HFFc6 (cell line): ENCODE results near the gene CCL25. TPM values are rescaled to one million over a fixed set of nuclear protein-coding genes. Genes with fewer than 3 reads are reported as not detected.
"Not testable (repeated sequence)": the region's sequence is repeated elsewhere in the genome, so short reads cannot be mapped to it uniquely, and the experiment has no call there.

Experiments
- DNase-seq: peaks from one replicate; pipeline ENCODE4 v3.0.0-alpha.2; 2018
- H3K27ac Mint-ChIP-seq: 2 replicates; pipeline ENCODE4 v1.8.0; 2020; ENCODE audit warnings: mild to moderate bottlenecking, mixed read lengths
- H3K27me3 Mint-ChIP-seq: 2 replicates; pipeline ENCODE4 v1.8.0; 2021; ENCODE audit warnings: mild to moderate bottlenecking, moderate library complexity, mixed read lengths; ENCODE audit not compliant: insufficient read depth
- H3K36me3 Mint-ChIP-seq: 2 replicates; pipeline ENCODE4 v1.8.0; 2021; ENCODE audit warnings: low read depth, mixed read lengths
- H3K4me1 Mint-ChIP-seq: 2 replicates; pipeline ENCODE4 v1.8.0; 2020; ENCODE audit warnings: low read depth, mixed read lengths
- H3K4me3 Mint-ChIP-seq: 2 replicates; pipeline ENCODE4 v1.8.0; 2020; ENCODE audit warnings: mild to moderate bottlenecking, moderate library complexity, mixed read lengths
- H3K9me3 Mint-ChIP-seq: 2 replicates; pipeline ENCODE4 v1.8.0; 2020; ENCODE audit warnings: mild to moderate bottlenecking, mixed read lengths
- total RNA-seq, 6 experiments: library from RNA; stranded (reverse); fragmentation: NEBNext Ultra II Directional; extraction: Animal tissue kit (Norgen Biotek cat#: 25700); gene quantifications; 2 replicates in 1 of 6; 3 replicates in 5 of 6; pipeline ENCODE4 v1.2.3, GENCODE V29; 2021
- TF ChIP-seq, protein P1 (sequence below): fragments of 200-600 bp; sonication (generic); IDR thresholded peaks from 2 replicates; pipeline ENCODE4 v1.5.0; 2021; ENCODE audit warnings: antibody characterized with exemption, mild to moderate bottlenecking

Gene CCL25
- total RNA-seq, 6 experiments from 2014 or later = not detected

DNA sequence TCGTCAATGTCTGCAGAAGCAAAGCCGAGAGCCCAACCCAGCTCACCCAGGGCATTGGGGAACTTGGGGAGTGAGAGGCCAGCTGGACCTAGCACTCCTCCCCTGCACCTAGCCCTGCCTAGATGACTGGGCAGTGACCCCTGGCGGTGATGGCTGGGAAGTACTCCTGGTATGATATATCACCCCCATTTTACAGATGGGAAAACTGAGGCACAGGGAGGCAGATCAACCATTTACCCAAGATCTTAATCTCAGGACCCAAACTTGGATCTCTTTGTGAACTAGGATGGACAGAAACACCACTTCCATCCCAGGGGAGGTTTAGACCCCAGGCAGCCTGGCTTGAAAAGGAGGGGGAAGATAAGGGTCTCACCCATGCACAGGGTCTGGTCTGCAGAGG, 43.5 kb downstream of the CCL25 start:
- no peak overlapping the region for H3K27ac Mint-ChIP-seq
- H3K4me3 Mint-ChIP-seq = no peak overlapping the region
- TF ChIP-seq, protein P1, sequence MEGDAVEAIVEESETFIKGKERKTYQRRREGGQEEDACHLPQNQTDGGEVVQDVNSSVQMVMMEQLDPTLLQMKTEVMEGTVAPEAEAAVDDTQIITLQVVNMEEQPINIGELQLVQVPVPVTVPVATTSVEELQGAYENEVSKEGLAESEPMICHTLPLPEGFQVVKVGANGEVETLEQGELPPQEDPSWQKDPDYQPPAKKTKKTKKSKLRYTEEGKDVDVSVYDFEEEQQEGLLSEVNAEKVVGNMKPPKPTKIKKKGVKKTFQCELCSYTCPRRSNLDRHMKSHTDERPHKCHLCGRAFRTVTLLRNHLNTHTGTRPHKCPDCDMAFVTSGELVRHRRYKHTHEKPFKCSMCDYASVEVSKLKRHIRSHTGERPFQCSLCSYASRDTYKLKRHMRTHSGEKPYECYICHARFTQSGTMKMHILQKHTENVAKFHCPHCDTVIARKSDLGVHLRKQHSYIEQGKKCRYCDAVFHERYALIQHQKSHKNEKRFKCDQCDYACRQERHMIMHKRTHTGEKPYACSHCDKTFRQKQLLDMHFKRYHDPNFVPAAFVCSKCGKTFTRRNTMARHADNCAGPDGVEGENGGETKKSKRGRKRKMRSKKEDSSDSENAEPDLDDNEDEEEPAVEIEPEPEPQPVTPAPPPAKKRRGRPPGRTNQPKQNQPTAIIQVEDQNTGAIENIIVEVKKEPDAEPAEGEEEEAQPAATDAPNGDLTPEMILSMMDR = peak; percentile 46
- peaks cover 40% of the 10 kb centered on the region for H3K9me3 Mint-ChIP-seq
- H3K4me1 Mint-ChIP-seq = no peaks in the 10 kb centered on the region
- no peak for DNase-seq
- H3K36me3 Mint-ChIP-seq = no peaks in the 10 kb centered on the region
- peaks cover 8% of the 10 kb centered on the region for H3K27me3 Mint-ChIP-seq

DNA sequence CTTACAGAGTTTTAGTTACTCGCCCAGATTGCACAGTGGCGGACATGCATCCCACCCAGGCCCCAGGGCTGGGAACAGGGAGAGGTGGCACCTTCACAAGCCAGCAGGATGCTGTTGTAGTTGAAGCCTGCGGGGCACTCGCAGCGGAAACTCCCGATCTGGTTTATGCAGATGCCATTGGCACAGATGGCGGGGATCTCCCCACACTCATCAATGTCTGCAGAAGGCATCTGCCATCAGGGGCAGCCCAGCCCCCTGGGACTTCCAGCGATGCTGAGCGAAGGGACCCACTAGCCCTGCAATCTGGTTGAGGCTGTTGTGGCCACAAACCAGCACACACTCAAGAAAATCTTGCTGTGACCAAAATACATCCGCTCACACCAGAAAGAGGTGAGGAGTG, 44.6 kb downstream of the CCL25 start:
- TF ChIP-seq, protein P1 = no peak
- peaks cover 12% of the 10 kb centered on the region for H3K27me3 Mint-ChIP-seq
- H3K9me3 Mint-ChIP-seq = peaks cover 45% of the 10 kb centered on the region
- H3K4me3 Mint-ChIP-seq = no peak overlapping the region
- no peak for DNase-seq
- H3K27ac Mint-ChIP-seq = no peak overlapping the region
- H3K4me1 Mint-ChIP-seq = no peaks in the 10 kb centered on the region
- H3K36me3 Mint-ChIP-seq = no peaks in the 10 kb centered on the region

DNA sequence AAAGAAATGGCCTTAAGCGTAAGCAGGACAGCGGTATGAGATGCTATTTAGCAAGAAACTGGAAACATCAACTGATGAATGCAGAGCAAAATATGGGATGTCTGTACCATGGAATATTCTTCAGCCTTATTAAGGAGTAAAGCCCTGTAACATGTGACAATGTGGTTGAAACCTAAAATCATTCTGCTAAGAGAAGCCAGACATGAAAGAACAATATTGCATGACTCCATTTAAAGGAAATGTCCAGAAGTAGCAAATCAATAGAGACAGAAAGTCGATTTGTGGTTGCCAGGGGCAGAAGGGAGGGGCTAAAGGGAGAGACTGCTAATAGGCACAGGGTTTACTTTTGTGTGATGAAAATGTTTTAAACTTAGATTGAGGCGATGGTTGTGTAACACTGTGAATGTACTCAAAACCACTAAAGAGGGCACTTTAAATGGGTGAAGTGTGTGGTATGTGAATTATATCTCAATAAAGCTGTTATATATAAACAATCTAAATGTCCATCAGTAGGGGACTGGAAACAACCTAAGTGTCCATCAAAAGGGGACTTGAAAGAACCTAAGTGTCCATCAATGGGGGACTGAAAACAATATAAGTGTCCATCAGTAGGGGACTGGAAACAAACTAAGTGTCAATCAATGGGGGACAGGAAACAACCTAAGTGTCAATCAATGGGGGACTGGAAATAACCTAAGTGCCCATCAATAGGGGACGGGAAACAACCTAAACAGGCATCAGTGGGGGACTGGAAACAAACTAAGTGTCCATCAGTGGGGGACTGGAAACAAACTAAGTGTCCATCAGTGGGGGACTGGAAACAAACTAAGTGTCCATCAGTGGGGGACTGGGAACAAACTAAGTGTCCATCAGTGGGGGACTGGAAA, 45.4 kb downstream of the CCL25 start:
- DNase-seq = no peak
- Mint-ChIP-seq H3K27me3 (peaks cover 12% of the 10 kb centered on the region), H3K4me1 (no peaks in the 10 kb centered on the region), H3K27ac (no peak overlapping the region), H3K36me3 (no peaks in the 10 kb centered on the region), H3K9me3 (peaks cover 45% of the 10 kb centered on the region), H3K4me3 (no peak overlapping the region)
- TF ChIP-seq, protein P1 = no peak

DNA sequence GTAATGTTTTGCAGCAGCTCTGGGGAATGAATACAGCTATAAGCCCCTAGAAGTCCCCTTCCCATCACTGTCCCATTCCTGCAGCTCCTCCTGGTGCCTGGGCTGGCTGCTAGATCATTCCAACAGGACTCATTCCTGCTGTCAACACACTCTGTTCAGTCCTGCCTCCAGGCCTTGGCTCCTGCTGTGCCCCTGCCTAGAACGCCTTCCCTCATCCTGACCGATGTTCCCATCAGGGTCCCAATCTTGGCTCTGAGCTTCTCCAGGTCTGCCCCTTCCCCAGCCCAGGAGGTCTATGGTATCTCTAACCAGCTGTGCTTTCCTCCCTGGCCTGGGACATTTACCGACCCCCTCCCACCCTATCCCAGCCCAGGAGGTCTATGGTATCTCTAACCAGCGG, 48.8 kb downstream of the CCL25 start:
- H3K27ac Mint-ChIP-seq = no peak overlapping the region
- no peak overlapping the region for H3K4me3 Mint-ChIP-seq
- peaks cover 18% of the 10 kb centered on the region for H3K9me3 Mint-ChIP-seq
- H3K27me3 Mint-ChIP-seq = peaks cover 7% of the 10 kb centered on the region
- TF ChIP-seq, protein P1 = no peak
- no peak for DNase-seq
- H3K4me1 Mint-ChIP-seq = no peaks in the 10 kb centered on the region
- H3K36me3 Mint-ChIP-seq = no peaks in the 10 kb centered on the region

DNA sequence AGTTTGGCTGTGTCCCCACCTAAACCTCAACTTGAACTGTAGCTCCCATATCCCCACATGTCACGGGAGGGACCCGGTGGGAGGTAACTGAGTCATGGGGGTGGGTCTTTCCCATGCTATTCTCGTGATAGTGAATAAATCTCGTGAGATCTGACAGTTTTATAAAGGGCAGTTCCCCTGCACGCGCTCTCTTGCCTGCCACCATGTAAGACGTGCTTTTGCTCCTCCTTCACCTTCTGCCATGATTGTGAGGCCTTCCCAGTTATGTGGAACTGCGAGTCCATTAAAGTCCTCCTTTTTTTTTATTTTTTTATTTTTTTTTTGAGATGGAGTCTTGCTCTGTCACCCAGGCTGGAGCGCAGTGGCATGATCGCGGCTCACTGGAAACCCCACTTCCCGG, 49.4 kb downstream of the CCL25 start:
- not testable (repeated sequence) for H3K4me1 Mint-ChIP-seq, DNase-seq, H3K27me3 Mint-ChIP-seq, H3K27ac Mint-ChIP-seq, H3K36me3 Mint-ChIP-seq, H3K4me3 Mint-ChIP-seq
- H3K9me3 Mint-ChIP-seq = peaks cover 12% of the 10 kb centered on the region; the same call in 1 of the 2 replicates

DNA sequence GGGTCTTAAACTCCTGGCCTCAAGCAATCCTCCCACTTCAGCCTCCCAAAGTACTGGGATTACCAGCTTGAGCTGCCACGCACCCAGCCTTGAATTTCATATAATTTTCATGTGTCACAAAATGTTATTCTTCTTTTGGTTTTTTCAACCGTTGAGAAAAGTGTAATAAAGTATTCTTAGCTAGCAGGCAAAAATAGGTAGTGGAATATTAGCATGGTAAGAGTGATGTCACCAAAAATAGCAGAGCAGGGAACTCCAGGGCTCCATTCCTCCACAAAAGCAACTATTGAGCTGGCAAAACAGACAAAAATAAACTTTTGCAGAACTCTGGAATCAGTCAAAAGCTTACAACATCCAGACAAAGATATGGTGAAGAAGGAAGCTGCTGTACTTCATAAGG, 52.9 kb downstream of the CCL25 start:
- Mint-ChIP-seq H3K27me3 (peaks cover 4% of the 10 kb centered on the region), H3K27ac (no peak overlapping the region), H3K36me3 (no peaks in the 10 kb centered on the region), H3K4me1 (no peaks in the 10 kb centered on the region), H3K4me3 (no peak overlapping the region), H3K9me3 (peaks cover 5% of the 10 kb centered on the region; the same call in 1 of the 2 replicates)
- DNase-seq = no peak
- TF ChIP-seq, protein P1 = no peak
